ENCODE measurements around the gene C1QTNF2.

The C1QTNF2 gene

GRCh38 chr5:160310552-160311295 is 59.7 kb downstream of the C1QTNF2 start:
- no peak for DNase-seq (ENCODE audit: extremely low read depth in 1 of 2, low read depth in 1 of 2)

DNA sequence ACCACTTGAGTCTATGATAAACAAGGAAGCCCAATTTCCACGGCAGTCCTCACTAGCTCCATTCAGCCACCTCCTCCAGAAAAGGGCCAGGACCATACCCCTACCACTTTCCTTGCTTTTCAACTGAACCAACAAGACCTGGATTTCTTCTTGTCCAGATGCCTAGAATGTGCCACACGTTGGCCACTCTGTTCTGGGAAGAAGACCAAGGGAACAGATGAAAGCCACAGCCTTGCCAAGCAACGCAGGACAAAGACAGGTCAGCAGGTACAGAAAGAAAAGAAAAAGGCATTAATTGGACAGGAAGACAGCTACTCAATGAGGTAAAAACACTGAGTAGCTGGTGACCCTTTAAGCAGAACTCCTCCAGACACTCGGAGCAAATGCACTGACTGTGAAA is 60.3 kb downstream of the C1QTNF2 start:
- no peak for DNase-seq (ENCODE audit: extremely low read depth in 1 of 2, low read depth in 1 of 2)

DNA sequence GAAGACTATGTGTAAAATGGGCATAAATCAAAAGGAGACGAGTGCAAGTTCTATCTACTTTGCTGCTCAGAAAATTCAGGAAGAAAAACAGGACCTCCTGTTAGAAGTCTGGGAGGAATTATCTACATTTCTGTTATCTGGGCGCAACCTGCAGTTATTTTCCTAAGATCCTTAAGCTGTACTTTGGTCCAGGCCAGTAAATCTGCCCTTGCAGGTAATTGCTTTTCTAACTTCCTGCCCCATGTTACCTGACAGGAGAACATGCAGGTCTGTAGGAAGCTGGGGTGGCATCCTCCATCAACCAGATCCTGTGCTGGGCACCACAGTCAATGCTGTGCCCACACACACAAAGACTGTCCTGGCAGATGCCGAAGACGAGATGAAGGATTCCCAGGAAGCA is 63.7 kb downstream of the C1QTNF2 start:
- no peak for DNase-seq (ENCODE audit: extremely low read depth in 1 of 2, low read depth in 1 of 2)

- no peak for DNase-seq (ENCODE audit: extremely low read depth in 1 of 2, low read depth in 1 of 2)
These were observed 65.1 kb downstream of the C1QTNF2 start for GRCh38 chr5:160305319-160305718.

DNA sequence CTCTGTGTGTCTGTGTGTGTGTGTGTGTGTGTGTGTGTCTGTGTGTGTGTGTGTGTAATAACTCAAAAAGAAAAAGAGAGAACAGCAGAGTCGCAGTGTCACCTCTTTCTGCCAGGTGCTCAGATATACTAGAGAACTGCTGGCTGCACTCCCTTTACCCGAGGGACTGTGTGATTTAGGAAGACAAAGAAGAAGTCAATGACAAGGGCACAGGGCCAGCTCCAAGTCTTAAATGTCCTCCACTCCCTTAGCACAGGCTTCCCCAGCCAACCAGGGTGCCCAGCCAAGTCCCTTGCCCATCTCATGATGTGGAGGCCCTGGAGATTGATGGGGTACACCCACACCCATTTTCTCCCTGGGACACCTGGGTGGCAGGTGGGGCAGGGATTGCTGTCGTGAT is 66.7 kb downstream of the C1QTNF2 start:
- no peak for DNase-seq (ENCODE audit: extremely low read depth in 1 of 2, low read depth in 1 of 2)

GRCh38 chr5:160298189-160298588 is 72.2 kb downstream of the C1QTNF2 start:
- no peak for DNase-seq (ENCODE audit: extremely low read depth in 1 of 2, low read depth in 1 of 2)

DNA sequence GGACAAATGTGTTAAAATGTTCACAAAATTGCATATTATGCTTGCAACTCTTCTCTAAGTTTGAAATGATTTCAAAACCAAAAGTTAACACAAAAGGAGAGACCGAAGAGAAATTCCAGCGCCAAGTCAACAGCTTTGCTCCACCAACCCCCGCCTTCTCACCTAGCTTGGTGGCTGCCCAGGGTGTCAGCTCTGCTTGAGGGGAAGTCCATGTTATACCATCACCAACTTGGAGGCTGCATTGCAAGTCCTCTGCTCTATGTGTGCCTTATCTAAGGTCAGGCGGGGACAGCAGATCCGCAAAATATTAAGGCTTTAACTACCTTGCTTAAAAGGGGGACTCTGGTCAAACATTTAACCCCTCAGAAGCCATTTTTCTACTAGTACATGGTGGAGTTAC is 72.7 kb downstream of the C1QTNF2 start:
- DNase-seq (ENCODE audit: extremely low read depth in 1 of 2, low read depth in 1 of 2) = no peak
